Renal cortex interstitium (tissue), 11 donors: ENCODE measurements around the gene GATA2. TPM values are rescaled to one million over a fixed set of nuclear protein-coding genes. Genes with fewer than 3 reads are reported as not detected.

Experiments used
- DNase-seq, 11 donors: peaks; one replicate each; pipeline ENCODE4 v3.0.0-alpha.2; 2013; ENCODE audit warnings: low read depth in 9 of 11, low spot score in 4 of 11; ENCODE audit errors: extremely low read depth in 1 of 11
- polyA plus RNA-seq, 3 donors: library from polyadenylated mRNA; unstranded; fragments of 120-200 nt; gene quantifications; one replicate each; pipeline ENCODE4 v1.2.1, GENCODE V29; 2013; ENCODE audit not compliant: insufficient read length in 3 of 3

GATA2 gene
- polyA plus RNA-seq, 3 donors = 22.5 to 56.7 (median 38.3) TPM

GRCh38 chr3:128504963-128505730 lies 12.1 kb upstream of the GATA2 start:
- DNase-seq = no peak

GRCh38 chr3:128504533-128504915 lies 11.5 kb upstream of the GATA2 start:
- no peak for DNase-seq

GRCh38 chr3:128503751-128504532 lies 10.9 kb upstream of the GATA2 start:
- no peak for DNase-seq

- DNase-seq = no peak
These were observed 10.2 kb upstream of the GATA2 start for GRCh38 chr3:128503164-128503651.

- no peak for DNase-seq
These were observed 9.7 kb upstream of the GATA2 start for GRCh38 chr3:128502712-128503111.

GRCh38 chr3:128501431-128501830 lies 8.4 kb upstream of the GATA2 start:
- DNase-seq = no peak

- no peak for DNase-seq
These were observed 7.6 kb upstream of the GATA2 start for GRCh38 chr3:128500556-128500955.

- DNase-seq = no peak
These were observed 6.8 kb upstream of the GATA2 start for GRCh38 chr3:128499724-128500275.

GRCh38 chr3:128498901-128499530 lies 6.0 kb upstream of the GATA2 start:
- DNase-seq = no peak

- no peak for DNase-seq
These were observed 5.2 kb upstream of the GATA2 start for GRCh38 chr3:128498127-128498626.

GRCh38 chr3:128497305-128498126 lies 4.5 kb upstream of the GATA2 start:
- no peak for DNase-seq

GRCh38 chr3:128496602-128497304 lies 3.8 kb upstream of the GATA2 start:
- DNase-seq = no peak

GRCh38 chr3:128496019-128496601 lies 3.1 kb upstream of the GATA2 start:
- DNase-seq = no peak

GRCh38 chr3:128495435-128495970 lies 2.5 kb upstream of the GATA2 start:
- no peak for DNase-seq

GRCh38 chr3:128494367-128494650 lies 1.3 kb upstream of the GATA2 start:
- no peak for DNase-seq

- no peak for DNase-seq
These were observed 767 bp upstream of the GATA2 start for GRCh38 chr3:128493570-128494366.
